SK-N-MC (cell line): Measurements from ENCODE around the gene ECHS1.
"Not testable (repeated sequence)": the region's sequence is repeated elsewhere in the genome, so short reads cannot be mapped to it uniquely, and the experiment has no call there.

Experiments used
- EZH2 ChIP-seq: fragments of 200-600 bp; sonication (generic); IDR thresholded peaks from one replicate; pipeline ENCODE4 v1.6.1; 2017; ENCODE audit warnings: antibody characterized with exemption
- FOXP2 ChIP-seq: optimal IDR thresholded peaks from 2 replicates; pipeline ENCODE3; 2011; ENCODE audit warnings: mild to moderate bottlenecking, moderate library complexity; ENCODE audit not compliant: insufficient read depth; ENCODE audit errors: extremely low read length, control extremely low read depth
- POLR2AphosphoS5 ChIP-seq: IDR thresholded peaks from 2 replicates; pipeline ENCODE4 v1.6.1; 2012; ENCODE audit warnings: mild to moderate bottlenecking, low read depth, low read length, borderline replicate concordance

DNA sequence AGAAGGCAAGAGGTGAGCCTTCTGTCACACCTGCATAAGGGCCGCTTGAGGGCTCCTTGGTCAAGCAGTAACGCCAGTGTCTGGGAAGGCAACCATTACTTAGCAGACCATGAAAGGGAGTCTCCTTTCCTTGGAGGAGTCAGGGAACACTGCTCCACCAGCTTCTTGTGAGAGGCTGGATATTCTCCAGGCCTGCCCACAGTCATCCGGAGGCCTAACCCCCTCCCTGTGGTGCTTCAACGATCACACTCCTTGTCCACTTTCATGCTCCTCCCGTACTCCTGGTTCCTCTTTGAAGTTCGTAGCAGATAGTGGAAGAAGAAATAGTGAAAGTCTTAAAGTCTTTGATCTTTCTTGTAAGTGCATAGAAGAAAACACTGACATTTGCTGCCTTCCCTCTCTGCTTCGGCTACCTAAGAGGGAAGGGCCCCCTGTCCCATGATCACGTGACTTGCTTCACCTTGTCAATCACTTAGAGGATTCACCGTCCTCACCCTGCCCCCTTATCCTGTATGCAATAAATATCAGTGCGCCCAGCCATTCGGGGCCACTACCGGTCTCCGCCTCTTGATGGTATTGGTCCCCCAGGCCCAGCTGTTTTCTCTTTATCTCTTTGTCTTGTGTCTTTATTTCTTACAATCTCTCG is 51.0 kb downstream of the ECHS1 start:
- TF ChIP-seq EZH2, POLR2AphosphoS5, FOXP2: not testable (repeated sequence)
